Erythroblast (primary cell): ENCODE measurements around the gene ADCY3.
"Not testable (repeated sequence)": the region's sequence is repeated elsewhere in the genome, so short reads cannot be mapped to it uniquely, and the experiment has no call there.

Source experiments
- DNase-seq, 2 experiments: peaks; one replicate each; lab custom pipeline; 2025; lab: John Stamatoyannopoulos, UW
- GATA1 ChIP-seq: IDR thresholded peaks from 2 replicates; pipeline ENCODE4 v1.6.1; 2011; ENCODE audit warnings: low read depth, mild to moderate bottlenecking, control low read depth, low read length, moderate library complexity
- POLR2A ChIP-seq: IDR thresholded peaks from 2 replicates; pipeline ENCODE4 v1.6.1; 2011; ENCODE audit warnings: mild to moderate bottlenecking, low read length

Gene ADCY3

DNA sequence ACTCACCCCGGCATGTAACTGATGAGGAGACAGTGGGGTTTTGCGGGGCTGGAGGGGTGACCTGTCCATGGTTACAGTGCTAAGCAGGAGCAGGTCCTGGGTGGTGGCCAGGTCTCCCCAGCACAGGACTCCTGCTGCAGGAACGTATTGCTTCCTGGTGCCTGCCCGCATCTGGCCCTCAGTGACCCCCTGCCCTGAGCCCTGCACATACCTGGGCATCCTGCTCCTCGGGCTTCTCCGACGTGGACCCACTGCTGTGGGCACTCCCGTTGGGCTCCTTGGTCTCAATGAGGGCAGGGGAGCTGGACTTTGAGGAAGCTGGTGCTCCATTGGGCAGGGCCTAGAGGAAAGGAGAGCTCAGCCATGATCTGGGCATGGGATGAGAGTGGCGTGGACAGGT lies 83.3 kb downstream of the ADCY3 start:
- TF ChIP-seq POLR2A (no peak), GATA1 (no peak)
- DNase-seq = no peak

DNA sequence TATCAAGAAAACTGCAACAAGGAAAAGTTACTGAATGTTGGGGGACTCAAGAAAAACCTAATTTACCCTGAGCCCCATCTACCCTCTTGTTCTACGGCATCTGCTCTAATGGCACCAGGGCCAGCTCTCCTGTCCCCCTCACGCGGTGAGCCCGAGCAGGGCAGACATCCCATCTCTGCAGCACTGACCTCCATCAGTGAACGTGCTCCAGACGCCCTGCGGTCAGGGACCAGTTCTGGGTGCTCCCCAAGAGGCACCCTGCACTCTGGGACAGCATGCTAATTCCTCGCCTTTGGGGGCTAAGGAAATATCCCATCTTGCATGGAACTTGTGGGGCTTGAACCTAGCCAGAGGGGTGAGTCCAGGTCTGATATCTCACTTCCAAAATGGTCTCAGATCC lies 83.8 kb downstream of the ADCY3 start:
- DNase-seq = no peak
- no peak for TF ChIP-seq GATA1
- TF ChIP-seq POLR2A = no peak

DNA sequence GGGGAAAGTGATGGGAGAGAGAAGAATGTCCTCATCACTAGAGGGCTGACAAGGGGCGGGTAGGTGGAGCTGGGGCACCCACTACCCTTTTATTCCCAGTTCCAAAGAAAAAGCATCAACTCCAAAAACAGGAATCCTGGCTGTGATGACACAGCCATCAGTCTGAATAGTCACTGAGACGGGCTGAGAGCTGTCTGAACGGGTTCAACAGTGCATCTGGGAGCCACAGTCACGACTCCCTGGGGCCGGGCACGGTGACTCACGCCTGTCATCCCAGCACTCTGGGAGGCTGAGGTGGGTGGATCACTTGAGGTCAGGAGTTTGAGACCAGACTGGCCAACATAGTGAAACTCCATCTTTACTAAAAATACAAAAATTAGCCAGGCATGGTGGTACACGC lies 84.6 kb downstream of the ADCY3 start:
- not testable (repeated sequence) for DNase-seq

DNA sequence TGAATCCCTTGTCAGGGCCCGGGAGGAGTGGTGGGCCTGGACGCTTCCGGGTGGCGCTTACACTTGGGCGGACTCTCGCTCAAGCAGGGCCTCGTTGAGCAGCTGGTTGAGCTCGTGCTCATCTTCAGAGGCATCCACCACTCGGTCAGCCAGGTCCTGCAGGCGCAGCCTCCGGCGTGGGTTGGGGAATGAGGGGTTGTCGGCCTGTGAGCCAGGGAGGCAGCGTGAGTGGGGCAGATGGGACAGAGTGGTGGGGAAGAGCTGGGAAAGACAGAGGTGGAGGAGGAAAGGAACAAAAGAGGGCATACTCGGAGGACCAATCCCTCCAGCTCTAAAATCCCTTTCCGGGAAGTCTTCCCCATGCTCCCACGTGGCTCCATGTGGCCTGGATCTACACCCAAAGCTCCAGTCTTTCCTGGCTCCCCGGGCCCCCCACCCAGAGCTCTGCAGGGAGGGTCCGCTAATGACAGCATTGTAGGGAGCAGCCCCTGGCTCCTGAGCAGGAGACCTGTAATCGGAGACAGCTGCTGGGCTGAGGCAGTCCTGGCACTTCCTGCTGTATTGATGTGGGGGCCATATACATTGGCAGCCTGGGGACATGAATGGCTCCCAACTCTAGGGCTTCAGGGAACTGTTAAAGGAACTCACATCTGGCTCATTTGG lies 85.2 kb downstream of the ADCY3 start:
- TF ChIP-seq GATA1 (no peak), POLR2A (no peak)
- no peak for DNase-seq

DNA sequence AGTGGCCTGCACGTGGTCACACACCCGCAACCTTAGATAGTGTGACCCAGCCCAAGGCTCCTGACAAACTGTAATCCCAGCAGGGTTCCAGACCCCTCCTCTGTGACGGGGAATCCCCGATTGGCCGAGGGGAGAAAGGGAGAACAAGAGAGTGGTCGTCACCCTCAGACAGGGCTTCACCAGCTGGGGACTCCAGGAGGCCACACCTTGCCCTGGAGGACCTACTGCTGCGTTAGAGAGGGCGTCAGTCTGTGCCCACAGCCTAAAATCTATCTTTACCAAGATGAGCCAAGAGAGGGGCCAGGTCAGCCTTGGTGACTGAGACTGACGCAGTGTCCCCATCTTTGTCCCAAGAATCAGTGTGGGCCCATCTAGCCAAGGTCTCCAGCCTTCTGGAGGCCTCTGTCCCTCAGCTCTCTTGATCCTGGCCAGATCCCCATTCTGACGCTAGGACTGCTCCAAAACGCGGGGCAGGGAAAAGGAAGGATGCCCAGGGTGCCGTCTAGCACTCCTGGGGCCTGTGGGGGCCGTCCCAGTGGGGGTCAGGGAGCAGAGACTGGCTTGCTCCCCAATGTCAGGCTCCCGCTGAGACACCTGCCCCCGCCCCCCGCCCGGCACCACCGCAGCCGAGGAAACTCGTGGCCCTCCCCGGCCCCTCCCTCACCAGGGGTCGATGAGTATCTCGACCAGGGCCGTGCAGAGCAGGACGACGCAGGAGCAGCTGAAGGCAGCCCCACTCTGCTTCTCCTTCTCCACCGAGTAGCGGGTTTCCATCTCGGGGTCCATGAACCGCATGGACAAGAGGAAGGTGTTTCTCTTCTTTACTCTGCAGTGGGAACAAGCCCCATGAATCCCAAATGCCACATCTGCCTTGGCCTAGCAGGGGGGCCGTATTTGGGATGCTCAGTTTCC lies 86.0 kb downstream of the ADCY3 start:
- TF ChIP-seq GATA1 = no peak
- no peak for TF ChIP-seq POLR2A
- DNase-seq = no peak

DNA sequence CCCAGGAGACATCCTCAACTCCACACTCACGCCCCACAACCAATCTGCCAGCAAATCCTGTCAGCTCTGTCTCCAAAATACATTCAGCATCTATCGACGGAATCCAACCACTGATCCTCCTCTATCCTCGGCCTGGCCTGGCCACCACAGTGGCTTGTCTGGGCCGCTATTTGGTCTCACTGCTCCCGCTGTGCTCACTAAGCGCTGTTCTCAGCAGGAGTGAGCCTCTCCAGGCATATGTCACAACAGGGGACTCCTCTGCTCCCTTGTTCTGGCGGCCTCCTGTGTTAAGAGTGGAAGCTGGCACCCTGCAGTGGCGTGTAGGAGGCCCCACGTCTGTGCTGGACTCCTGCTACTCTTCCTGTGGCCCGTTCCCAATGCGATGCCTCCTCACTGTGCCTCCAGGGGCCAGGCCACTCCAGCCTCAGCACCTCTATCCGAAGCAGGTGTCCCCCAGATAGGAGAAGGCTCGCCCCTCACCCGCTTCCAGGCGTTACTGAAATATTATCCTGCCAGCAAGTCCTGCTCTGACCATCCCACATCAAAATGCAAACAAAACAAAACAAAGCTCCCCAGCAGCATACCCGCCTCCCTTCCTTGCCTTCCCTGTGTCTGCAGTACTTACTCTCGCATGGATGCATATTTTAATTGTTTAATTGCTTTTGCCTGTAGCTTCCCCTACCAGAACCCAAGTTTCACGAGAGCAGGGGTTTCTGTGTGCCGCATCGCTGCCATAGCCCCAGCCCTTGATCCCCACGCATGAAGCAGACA lies 86.9 kb downstream of the ADCY3 start:
- TF ChIP-seq GATA1 (no peak), POLR2A (no peak)
- DNase-seq = no peak

DNA sequence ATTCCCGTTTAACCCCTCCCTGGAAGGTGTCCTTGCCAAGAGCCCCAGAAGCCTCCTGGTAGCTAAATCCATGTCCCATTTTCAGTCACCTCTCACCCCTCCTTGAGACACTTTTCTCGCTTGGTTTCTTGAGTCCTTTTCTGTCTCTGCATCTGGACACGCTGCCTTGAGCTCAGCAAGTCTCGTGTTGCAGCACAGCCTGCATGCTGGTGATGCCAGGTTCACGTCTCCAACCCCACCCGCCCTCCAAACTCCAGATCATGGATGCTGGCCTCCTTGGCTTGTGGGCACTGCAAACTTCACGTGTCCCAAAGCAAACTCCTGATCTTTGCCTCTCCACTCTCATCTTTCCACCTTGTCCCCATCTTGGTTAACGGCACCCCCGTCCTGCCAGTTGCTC lies 87.5 kb downstream of the ADCY3 start:
- no peak for DNase-seq
- no peak for TF ChIP-seq GATA1
- TF ChIP-seq POLR2A = no peak

DNA sequence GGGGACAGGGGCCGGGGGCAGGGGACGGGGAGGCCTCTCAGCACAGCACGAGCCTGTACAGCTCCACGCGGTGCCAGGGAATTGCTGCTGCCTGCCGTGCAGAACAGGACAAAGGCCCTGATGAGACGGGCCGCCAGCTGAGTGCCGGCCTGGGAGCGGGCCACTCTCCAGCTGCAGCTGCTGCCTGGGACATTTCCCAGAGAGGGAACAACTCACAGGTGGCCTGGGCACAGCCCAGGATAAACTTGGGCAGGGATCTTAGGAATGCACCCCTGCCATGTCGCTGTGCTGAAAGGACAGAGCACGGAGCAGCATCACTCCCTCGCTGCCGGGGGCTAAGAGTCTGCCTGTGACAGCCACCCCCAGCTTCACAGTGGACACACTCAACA lies 88.0 kb downstream of the ADCY3 start:
- no peak for DNase-seq
- TF ChIP-seq GATA1 (no peak), POLR2A (no peak)

DNA sequence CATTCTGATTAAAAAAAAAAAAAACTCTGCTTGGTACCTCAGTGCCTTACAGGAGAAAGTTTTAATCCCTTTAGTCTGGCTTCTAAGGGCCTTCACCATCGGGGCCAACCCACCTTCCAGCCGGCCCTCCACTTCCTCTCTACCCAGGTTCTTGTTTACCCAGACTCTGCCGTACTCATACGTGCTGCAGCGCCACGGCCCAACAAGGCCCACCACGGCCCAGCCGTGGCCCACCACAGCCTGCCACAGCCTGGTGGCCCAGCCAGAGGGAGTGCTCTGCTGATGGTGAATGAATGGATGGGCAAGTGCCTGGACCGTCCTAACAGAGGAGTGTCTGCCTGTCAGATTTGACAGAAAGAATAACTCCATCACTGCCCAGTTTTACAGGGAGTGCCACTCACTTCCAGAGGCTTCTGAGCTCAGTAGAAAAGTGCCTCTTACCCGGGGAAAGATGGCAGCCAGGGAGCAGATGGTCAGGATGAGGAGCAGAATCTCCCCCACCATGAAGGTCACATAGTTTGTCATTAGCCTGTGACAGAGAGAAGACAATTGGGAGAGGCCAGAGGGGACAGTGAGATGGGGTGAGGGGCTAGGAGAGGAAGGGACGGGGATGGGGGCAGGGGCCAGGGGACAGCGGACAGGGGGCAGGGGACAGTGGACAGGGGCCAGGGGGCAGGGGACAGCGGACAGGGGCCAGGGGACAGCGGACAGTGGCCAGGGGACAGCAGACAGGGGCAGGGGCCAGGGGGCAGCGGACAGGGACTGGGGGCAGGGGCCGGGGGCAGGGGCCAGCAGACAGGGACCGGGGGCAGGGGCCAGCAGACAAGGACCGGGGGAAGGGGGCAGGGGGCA lies 88.6 kb downstream of the ADCY3 start:
- TF ChIP-seq POLR2A (no peak), GATA1 (no peak)

DNA sequence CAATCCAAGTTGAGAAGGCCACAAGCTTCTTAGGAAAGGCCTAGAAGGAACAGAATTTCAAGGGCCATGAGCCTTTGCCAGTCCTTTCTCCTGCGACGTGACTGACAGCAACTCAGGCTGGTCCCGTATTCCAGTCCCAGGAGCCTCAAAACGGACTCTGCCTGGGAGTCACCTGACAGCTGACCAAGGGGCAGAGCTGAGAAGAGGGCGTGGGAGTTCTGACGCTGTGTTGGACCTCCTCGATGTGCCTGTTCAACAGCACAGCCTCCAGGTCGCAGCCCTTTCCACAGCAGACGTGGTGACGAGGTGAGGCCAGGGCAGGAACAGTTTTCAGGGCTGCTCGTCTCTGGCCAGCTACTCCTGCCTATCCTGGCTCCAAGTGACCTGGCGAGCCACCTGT lies 89.3 kb downstream of the ADCY3 start:
- TF ChIP-seq GATA1 = no peak
- no peak for TF ChIP-seq POLR2A

More for the DNA sequence above, 88.6 kb downstream of the ADCY3 start:
- DNase-seq = no peak

DNA sequence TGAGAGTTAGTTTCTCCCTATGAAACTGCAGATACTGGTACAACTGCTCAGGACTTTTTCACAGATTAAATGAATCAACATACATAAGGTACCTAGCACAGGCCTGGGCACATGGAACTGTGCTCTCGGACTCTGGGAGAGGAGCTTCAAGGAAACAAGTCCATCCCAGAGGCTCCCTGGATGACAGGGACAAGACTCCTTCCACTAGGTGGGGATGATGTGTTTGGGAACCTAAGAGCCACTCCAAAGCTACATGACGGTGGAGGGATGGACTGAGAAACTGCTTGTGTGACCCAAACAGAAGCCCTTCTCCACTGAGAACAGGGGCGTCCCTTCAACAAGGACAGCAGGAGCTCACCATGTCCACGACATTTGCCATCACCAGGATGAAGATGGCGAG lies 89.7 kb downstream of the ADCY3 start:
- no peak for DNase-seq
- TF ChIP-seq GATA1 = no peak
- TF ChIP-seq POLR2A = no peak

More for the DNA sequence above, 89.3 kb downstream of the ADCY3 start:
- no peak for DNase-seq

DNA sequence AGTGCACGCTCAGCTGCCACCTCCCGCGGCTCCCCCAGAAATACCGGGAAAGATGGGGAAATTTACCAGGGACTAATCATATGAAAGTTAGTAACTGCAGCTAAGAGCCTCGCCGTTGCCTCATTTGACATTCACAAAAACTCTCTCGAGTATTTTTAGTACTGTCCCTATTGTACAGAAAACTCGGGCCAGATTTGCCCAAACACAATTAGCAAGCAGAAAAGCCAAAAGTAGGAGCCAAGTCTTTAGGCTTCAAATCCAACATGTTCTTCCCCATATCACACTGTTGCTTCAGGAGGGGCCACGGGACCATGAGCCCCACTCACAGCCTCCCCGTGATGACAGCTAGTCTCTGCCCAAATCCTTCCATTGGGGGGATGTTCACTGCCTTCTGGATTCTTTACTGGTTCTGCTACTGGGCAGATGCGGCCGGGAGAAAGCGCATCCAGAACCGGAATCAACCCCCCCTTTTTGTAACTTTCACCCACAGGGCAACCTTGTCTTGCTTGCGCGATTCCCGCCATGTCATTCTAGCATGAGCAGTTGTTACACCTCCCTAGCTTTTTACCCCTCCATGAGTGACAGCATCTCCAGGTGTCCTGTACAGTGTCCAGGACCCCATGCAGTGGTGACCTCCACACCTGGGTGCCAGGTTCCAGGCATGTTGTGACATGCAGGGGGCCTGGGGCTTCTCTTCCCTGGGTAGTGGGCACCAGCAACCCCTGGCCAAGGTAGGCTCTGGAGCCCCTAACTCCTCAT lies 91.6 kb downstream of the ADCY3 start:
- DNase-seq = no peak
- TF ChIP-seq POLR2A (no peak), GATA1 (no peak)
